DMS114 treated with DMSO at 0.1 percent for 48 hours (cell line): Measurements from ENCODE around the gene CIROP.
A peak's percentile ranks its signal among the peaks of the same experiment; 100 is the strongest.

Source experiments
- DNase-seq: peaks from one replicate; lab custom pipeline; 2025; ENCODE audit not compliant: unreplicated experiment; lab: John Stamatoyannopoulos, UW

CIROP gene

DNA sequence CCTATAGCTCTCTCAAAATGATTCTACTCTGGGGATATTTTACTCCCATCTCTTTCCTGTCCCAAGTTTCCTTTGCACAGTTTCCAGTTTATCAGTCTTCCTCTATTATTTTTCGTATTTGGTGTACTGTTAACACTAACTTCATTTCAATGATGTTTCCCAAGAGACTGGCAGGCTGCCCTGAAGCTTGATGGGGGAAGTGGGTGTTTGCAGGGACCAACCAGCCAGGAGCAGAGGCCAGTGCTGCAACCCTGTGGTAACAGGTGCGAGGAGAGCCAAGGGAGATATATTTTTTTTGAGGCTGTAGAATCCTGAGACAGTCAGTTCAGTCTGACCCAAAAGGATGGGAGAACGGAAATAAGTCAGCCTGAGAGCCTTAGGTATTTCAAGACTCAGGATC, 26.1 kb upstream of the CIROP start:
- no peak for DNase-seq

DNA sequence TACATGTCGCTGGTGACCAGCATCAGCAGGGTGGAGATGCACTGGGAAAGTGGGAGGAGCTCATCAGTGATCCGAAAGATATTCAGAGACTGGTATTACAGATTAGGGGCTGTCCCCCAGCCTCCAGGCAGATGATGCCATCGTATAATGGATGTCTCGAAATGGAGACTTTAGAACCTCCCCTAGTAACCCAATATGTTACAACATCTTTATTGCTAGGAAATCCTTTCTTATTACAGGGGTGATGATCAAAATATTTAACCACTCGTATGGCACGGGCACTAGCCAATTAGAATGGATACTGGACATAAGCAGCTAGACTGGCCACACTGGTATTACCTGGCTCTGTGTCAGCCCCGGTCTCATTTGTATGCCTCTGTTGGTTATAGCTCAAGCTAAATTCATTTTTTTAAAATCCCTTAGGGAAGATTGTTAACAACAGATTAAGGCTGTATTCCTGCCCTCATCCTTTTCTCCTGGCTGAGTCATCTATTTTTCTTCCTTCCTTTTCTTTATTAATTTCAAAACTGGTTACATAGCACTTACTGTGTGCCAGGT, 25.0 kb upstream of the CIROP start:
- DNase-seq = no peak

DNA sequence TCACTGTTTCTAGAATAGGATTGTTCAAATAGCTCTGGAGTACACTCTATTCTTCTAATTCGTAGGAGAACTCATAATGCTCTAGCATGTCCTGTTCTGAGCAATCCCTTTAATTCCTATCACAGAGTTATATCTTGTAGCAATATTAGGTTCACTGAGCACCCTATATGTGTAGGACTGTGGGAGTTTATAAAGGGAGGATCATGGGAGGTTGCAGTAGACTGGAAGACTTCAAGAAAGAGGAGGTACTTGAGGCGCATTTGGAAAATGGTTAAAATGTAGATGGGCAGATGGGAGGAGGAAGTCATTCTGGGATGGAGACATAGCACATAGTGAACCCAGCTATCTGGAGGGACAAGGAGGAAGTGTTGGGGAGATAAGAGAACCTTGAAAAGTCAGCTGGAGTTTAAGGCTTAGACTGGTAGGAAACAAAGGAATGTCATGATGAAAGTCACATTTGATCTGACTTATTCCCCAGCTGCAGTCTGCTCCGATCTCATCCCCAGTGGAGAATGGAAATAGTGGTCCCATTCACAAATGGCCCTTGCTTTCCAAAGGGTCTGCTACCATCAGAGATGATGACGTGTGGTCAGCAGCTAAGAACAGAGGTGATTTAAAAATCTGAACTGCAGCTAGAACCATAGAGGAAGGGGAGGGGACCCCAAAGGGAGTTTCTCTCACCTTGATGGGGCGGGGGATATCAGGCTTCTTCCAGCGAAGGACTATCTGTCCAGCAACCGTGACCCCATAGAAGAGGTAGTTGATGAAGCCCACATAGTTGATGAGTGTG, 24.4 kb upstream of the CIROP start:
- no peak for DNase-seq

DNA sequence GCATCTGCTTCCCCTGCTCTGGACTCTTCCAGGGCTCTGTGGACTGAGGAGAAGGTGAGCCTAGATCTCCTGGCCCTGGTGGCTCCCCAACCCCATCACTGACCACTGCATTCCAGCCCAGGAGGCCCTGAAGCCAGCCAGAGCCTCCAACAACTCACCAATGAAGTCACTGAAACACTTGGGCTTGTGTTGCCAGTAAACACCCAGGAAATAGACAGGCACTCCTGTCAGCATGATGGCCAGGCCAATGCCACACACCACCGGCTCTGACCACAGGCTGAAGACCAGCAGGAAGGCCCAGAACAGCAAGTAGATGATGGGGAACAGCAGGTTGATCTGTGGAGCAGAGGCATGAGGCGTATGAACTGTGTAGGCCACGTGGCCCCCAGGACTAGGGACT, 23.1 kb upstream of the CIROP start:
- DNase-seq = no peak

DNA sequence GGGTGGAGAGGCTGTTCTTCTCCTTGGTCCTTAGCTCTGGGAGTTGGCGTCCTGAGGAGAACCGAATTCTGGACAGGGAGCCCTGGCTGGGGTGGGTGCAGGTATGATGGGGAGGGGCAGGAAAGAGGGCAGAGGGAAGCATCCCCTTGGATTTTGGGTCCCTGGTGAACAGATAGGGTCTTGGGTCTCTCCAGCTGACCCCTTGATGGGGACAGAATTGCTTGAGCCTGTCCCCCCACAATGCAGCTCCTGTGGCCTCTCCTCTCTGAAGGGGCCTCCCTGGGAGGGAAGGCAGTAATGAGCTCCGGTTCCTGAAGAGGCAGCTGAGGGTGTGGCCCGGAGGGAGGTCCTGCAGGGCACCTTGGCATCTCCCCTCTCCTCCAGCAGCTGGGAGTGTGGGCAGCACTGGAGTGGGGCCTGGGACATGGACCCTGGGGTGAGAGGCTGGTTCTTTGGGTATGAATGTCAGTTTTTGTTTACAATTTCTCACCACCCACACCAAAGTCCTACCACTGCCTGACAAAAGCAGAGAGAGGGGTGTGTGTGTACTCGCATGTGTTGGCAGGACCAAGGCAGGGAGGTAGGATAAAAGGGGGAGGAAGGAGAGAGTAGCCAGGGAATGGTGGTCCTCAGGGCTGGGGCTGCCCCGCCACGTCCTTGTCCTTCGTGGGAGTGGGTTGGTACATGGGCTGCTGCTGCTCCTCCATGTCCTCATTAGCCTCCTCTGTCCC, 21.9 kb upstream of the CIROP start:
- no peak for DNase-seq

DNA sequence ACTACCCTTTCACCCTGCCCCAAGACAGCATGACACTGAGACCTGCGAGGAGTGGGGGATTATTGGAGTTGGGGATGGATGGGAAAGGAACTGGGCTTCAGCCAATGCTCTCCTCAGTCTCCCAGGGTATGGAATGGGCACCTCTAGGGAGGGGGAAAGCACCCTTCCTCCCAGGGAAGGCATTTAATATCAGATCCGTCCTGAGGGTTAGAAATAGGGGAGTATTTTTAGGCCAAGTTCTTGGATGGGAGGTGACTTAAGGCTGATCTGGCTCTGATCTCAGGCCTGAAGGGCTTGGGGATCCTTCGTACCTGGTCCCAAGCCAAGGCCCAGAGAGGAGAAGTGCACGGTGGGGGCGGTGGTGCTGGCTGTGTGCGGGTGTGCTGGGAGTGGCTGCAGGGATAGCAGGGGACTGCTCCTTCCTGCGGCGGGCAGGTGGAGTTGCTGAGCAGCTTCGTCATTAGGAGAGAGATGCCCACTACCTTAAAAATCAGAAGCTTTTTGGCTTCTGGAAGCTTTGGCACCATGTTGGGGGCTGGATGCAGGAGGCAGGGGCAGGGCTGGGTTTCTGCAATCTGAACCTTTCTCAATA, 21.2 kb upstream of the CIROP start:
- DNase-seq = no peak

DNA sequence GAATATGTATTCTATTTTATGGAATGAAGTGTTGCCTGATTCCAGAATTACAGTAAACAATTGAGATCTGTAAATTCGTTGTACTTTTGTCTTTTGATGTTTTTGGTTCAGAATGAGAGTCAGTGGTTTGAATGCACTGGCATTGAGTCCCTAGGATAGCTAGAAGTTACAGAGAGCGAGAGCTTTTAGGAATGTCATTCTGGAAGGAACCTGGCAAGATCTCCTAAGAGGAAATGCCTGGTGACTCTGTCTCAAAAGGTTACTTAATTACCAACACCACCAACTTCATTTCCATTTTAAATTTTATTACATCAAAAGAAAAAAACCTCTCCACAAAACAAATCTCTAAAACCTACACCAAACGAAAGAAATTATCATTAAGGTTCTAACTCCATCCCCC, 20.2 kb upstream of the CIROP start:
- no peak for DNase-seq

DNA sequence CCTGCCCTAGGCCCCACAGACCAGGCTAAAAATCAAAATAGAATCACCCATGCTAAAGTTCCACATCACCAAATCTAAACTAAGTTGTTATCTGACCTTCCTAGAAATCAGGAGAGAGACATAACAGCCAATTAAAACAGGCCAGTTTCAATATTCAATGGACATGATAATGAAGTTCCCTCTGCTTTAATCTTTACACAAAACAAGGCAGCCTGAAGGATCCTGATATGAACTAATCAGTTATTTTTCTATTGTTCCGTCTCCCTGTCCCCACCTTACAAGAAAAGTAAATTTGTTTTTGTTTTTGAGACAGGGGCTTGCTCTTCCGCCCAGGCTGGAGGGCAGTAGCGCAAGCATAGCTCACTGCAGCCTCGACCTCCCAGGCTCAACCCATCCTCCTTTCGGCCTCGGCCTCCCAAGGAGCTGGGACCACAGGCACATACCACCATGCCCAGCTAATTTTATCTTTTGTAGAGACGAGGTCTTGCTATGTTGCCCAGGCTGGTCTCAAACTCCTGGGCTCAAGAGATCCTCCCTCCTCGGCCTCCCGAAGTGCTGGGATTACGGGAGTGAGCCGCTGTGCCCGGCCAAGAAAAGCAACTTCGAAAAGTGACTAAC, 19.7 kb upstream of the CIROP start:
- DNase-seq = no peak

DNA sequence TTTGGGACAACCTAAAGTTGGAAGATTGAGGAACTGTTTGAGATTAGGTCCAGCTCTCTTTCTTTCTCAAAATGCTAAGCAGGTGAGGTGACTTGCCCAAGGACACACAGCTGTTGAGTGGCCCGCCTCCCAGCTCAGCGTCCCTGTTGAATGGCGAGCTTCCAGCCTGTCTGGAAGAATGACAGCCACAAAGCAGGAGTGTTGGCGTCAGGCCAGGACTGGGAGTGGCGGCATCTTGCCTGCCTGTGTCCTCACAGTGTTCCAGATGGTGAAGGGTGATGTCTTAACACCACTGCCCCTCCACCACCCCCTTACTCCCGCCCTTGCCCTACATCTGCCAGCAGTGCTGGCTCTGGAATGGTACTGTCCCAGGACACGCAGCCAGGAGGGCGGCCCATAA, 18.6 kb upstream of the CIROP start:
- no peak for DNase-seq

DNA sequence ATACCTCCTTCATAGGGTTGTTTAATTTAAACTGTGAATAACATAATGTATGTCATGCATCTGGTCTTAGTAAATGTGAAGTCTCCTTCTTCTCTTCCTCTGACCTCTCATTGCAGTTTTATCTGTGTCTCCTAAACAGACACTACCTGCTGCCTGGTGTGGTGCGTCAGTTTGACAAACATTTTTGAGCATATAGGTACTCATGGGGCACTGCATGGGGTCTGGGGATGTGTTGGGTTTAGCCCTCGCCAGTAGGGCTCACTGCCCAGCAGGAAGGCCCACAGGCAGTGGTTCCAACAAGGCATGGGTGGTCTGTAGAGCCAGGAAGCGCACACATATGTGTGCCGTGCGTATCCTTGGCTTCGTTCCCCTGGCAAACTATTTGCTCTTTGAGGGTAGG, 17.3 kb upstream of the CIROP start:
- no peak for DNase-seq

DNA sequence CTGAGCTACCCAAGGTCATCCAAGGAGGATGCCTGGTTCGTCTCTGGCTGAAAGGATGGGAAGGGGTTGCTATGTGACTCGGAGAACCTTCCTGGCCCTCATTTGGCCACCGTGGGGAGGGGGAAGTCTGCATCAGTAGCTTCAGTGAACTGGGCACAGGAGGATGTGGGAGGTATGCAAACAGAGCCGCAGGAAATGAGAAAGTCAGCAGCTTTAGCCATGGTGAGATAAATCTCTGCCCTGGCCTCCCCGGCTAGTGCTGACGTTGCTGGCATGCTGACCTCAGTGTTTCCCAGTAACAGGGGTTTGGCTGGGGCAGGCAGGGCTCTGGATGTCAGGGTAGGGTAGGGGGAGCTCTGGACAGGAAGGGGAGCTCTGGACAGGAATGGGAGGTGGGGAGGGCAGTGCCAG, 16.6 kb upstream of the CIROP start:
- no peak for DNase-seq

DNA sequence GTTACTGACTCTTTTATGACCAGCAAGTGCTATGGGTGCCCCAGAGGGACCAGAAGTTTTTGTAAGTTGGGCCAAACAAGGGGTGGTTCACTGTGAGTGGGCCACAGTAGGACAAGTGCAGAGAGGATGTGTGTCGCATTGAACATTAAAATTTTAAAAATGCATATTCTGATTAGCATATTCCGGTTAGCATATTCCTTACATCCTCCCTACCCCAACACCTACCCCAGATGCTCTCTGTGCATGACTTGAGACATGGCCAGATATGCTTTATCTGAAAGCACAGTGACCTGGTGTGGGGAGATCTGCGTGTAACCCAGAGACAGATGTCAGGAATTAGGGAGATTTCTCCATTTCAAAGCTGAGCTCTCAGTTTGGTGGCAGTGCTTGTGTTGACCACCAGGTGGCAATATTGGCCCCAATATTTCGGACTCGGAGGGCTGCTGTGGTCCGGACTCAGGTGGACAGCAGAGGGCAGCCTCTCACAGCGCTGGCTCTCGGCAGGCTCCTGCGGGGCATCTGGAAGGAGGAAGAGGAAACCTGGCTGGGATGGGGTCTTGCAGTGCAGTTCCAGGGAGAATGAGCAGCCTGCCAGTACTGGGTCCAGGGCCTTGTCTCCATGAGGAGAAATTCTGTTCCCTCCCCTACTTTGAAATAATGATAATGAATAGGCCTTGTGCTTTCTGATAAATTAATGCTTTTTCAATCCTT, 15.9 kb upstream of the CIROP start:
- DNase-seq = peak; percentile 67

DNA sequence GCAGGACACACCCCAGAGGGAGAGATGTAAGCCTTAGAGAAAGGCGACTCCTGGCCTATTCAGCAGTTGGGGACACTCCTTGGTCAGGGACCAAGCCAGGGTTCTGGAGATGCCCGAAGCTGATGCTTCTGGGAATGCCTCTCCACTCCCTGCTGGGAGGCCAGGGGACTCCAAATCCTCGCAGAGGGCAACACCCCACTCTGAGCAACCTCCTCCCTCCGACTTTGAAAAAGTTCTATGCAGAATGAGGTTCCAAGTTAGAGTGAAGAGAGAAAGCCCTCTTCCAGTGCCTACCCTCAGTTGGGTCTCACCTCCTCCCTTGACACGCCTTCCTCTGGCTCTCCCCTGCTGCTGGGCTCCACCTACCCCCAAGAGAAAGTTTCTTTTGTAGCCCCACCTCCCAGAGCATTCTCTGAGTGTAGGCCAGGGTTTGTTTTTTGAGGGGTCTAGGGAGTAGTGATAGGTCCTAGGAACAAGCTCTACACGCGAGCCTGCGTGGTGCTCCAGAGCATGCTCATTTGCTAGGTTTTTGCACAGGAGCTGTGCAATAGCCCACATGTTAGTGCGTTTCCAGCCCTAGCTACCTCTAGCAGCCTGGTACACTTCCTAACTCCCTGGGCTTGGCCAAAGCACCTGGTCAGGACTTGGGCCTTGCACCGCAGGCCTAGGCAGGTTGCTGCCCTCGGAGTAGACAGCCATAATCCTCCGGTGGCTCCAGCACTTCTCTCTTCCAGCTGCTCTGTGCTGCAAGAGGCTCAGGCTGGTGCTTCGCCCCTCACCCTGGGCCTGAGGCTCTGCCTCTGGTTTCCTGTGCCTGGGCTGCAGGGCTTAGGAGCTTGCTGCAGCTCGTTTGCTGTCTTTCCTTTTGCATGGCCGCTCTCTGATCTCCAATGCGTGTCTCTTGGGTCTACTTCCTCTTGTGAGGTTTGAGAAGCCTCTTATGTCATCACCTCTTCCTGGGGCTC, 14.9 kb upstream of the CIROP start:
- DNase-seq = no peak

DNA sequence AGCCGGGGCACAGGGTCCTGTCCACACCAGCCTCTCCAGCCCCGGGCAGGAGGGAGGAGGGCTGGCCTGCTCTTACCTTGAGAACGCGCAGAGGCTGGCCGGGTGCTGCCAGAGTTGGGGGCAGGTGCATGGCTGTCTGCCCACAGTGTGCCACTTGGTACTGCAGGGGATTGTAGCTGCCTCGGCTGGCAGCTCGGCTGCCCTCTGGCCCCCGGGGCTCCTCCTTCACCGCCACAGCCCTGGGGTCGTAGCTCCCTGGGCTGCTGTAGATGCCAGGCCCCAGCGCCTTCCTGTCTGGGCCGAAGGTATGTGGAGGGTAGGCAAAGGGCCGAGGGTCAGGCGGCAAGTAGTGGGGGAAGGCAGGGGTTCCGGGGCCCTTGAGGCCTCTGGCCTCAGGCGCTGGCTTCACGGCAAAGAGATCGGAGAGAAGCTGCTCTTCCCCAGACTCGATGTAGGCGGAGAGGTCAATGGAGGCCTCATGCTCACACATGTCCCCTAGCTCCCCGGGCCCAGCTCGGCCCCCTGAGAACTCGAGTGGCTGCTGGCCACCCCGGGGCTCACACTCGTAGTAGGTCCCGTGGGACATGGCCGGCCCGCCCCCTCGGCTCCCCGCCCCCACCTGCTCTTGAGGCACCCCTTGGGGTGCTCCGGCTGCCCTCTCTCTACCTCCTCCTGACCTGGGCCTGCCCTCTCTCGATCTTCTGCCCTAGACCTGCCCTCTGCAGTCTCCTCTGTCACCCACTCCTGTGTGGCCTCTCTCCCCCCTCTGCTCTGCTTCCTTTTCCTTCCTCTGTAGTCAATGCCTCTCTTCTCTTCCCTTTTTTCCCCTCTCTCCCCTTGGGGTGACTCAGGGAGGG, 13.9 kb upstream of the CIROP start, which contains the start of gene CEBPE:
TSS of gene CEBPE (minus strand) at position 750 of the 857 bp plus-strand sequence. CDS start at position 586, 164 bp downstream.
- DNase-seq = no peak

DNA sequence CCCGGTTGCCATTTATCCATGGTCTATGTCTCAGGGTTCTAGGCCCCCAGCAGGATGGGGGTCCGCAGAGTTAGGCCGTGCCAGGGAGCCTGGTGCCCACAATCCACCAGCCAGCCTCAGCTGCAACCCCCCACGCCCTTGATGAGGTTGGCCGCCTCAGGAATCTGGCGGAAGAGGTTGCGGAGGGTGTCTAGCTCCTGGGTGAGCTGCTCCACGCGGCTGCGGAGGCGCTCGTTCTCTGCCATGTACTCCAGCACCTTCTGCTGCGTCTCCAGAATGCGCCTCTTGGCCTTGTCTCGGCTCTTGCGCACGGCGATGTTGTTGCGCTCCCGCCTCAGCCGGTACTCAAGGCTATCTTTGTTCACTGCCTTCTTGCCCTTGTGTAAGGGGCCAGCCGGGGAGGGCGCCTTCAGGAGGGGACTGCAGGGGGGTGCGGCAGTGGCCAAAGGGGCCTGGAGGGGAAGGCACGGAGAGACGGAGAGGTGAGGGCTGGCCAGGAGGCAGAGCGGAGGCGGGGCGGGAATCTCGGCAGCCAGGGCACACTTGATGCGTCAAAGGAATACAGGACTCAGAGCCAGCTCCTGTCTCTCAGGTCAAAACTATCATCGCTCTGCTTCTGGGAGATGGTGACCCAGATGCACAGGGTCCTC, 12.7 kb upstream of the CIROP start:
- DNase-seq = no peak

DNA sequence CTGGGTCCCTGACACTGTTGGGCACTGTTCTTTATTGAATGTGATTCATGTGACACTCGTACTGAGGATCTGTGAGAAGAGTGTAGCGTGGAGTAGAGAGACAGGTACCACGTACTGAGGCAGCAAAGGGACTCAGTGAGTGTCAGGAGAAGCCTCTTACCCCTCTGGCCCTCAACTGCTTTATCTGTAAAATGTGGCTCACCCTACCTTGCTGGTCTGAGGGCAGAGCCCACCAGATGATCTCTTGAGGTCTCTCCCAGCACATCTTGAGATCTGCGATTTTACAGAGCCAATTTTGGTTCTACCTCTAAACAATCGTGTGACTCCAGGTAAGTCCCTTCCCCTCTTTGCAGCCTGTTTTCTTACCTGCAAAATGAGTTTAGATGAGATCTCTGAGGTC, 11.1 kb upstream of the CIROP start:
- DNase-seq = no peak

DNA sequence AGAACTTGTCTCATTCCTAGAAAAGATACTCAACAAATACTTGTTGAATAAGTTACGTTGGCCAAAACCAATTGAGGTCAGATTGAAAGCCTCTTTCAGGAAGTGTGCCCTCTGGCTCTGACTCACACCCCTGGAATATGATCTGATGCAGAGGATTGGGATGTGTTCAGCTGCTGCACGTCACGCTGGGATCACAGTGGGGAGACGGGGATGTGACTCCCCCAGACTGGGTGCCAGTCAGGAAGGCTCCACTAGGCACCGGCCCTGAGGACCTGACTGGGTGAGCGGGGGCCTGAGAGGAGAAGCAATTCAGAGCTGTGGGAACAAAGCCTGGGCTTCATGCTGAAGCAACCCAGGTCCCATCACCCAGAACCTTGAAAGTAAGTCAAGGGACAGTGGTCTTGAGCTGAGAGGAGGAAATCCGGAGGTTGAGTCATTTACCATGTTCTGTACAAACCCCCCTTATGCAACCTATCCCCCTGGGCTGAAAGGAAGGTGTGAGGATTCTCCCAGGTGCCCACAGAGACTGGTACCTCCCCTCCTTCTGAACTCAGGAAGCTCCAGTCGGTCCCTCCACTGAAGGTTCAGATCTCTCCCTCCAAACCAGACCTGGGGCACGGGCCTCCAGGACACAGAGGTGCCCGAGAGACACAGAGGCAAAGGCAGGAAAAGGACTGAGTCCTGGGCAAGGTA, 10.4 kb upstream of the CIROP start:
- no peak for DNase-seq

DNA sequence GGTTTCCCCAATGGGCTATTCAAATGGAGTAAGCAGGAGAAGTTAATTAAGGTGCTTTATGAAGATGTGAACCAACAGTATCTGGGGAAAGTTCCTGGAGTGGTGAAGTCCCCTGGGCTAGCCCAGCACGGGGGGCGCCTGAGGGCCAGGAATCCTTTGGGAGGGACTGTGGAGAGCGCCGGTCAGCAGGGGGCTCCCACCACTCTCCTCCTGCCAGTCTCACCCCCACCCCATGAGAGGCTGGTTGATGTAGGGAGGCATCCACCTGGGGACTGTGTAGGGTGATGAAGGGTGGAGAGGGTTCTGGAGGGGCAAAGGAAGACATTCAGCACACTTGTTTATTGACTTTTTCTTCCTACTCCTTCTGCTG, 9.9 kb upstream of the CIROP start:
- no peak for DNase-seq
